WTC11 (cell line): ENCODE data around the gene RPL15.

ENCODE experiments used
- ATF3 ChIP-seq: sonication (generic); formaldehyde crosslinking; conservative IDR thresholded peaks from 2 replicates; pipeline ENCODE4 v1.8.1; 2022; ENCODE audit warnings: mild to moderate bottlenecking, missing genetic modification reagents
- CBFB ChIP-seq: sonication (generic); formaldehyde crosslinking; IDR thresholded peaks from 2 replicates; pipeline ENCODE4 v1.8.1; 2022; ENCODE audit warnings: mild to moderate bottlenecking, low read depth, missing genetic modification reagents
- CDX4 ChIP-seq: fragments of 250-450 bp; sonication (Bioruptor Pico); IDR thresholded peaks from 2 replicates; pipeline ENCODE4 v1.9.0; 2021; ENCODE audit warnings: moderate library complexity, mild to moderate bottlenecking, inconsistent platforms, borderline replicate concordance
- CTCF ChIP-seq: fragments of 200-600 bp; IDR thresholded peaks from 2 replicates; pipeline ENCODE4 v1.8.0; 2022; ENCODE audit warnings: antibody characterized with exemption
- JUN ChIP-seq: sonication (generic); formaldehyde crosslinking; IDR thresholded peaks from 2 replicates; pipeline ENCODE4 v1.8.0; 2023; ENCODE audit warnings: mild to moderate bottlenecking, missing genetic modification reagents
- KAT7 ChIP-seq: sonication (generic); formaldehyde crosslinking; IDR thresholded peaks from 2 replicates; pipeline ENCODE4 v1.8.1; 2023; ENCODE audit warnings: missing genetic modification reagents, mild to moderate bottlenecking, borderline replicate concordance
- SMAD3 ChIP-seq: sonication (generic); formaldehyde crosslinking; IDR thresholded peaks from 2 replicates; pipeline ENCODE4 v1.8.0; 2022; ENCODE audit warnings: missing genetic modification reagents, mild to moderate bottlenecking, borderline replicate concordance
- USF1 ChIP-seq: sonication (generic); formaldehyde crosslinking; IDR thresholded peaks from 2 replicates; pipeline ENCODE4 v1.8.0; 2022; ENCODE audit warnings: mild to moderate bottlenecking, missing genetic modification reagents
- USF2 ChIP-seq: sonication (generic); formaldehyde crosslinking; IDR thresholded peaks from 2 replicates; pipeline ENCODE4 v1.8.1; 2023; ENCODE audit warnings: mild to moderate bottlenecking, missing genetic modification reagents, moderate library complexity
- TF ChIP-seq, protein P1 (sequence below): sonication (generic); formaldehyde crosslinking; IDR thresholded peaks from 2 replicates; pipeline ENCODE4 v1.8.1; 2023; ENCODE audit warnings: mild to moderate bottlenecking, missing genetic modification reagents
- TF ChIP-seq, protein P2 (sequence below): sonication (generic); formaldehyde crosslinking; IDR thresholded peaks from 2 replicates; pipeline ENCODE4 v1.8.0; 2022; ENCODE audit warnings: mild to moderate bottlenecking, missing genetic modification reagents
- TF ChIP-seq, protein P3 (sequence below): sonication (generic); formaldehyde crosslinking; IDR thresholded peaks from 2 replicates; pipeline ENCODE4 v1.8.0; 2023; ENCODE audit warnings: mild to moderate bottlenecking, missing genetic modification reagents
- TF ChIP-seq, protein P4 (sequence below): sonication (generic); formaldehyde crosslinking; IDR thresholded peaks from 2 replicates; pipeline ENCODE4 v1.8.0; 2023; ENCODE audit warnings: missing genetic modification reagents, mild to moderate bottlenecking, borderline replicate concordance

DNA sequence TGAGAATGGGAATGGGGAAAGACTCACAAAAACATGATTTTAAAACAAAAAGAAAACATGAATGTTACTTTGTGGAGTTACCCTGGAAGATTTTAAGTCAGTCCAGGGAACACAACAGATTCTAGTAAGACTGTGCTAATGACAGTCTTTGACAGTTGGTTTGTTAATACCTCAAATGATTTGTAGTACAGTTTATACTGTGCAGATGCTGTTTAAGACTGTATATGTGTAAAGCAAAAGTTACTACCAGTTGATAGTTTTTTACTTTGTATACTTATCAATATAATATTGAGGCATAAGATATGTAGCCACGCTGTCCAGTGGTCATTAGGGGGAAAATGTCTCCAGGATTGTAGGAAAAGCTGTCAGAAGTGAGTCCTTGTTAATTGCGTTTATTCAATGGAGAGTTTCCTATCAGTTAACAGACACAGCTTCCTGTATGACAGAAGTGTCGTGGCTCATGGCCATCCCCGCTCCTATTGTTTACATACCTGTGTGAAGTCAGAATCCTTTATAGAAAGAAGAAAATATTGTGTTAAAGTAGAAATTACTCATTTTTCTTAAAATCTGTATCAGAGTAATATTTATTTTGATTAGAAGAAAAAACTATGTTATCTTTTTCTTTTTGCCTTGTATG is 36.1 kb upstream of the RPL15 start:
- TF ChIP-seq, protein P1, sequence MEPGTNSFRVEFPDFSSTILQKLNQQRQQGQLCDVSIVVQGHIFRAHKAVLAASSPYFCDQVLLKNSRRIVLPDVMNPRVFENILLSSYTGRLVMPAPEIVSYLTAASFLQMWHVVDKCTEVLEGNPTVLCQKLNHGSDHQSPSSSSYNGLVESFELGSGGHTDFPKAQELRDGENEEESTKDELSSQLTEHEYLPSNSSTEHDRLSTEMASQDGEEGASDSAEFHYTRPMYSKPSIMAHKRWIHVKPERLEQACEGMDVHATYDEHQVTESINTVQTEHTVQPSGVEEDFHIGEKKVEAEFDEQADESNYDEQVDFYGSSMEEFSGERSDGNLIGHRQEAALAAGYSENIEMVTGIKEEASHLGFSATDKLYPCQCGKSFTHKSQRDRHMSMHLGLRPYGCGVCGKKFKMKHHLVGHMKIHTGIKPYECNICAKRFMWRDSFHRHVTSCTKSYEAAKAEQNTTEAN (CRISPR knock-in tag), result no peak
- TF ChIP-seq USF1 (CRISPR knock-in tag) (no peak), CTCF (no peak), CBFB (CRISPR knock-in tag) (no peak), KAT7 (CRISPR knock-in tag) (no peak), ATF3 (CRISPR knock-in tag) (no peak), CDX4 (CRISPR knock-in tag) (no peak), SMAD3 (no peak), JUN (CRISPR knock-in tag) (no peak), USF2 (CRISPR knock-in tag) (no peak)
- TF ChIP-seq, protein P2, sequence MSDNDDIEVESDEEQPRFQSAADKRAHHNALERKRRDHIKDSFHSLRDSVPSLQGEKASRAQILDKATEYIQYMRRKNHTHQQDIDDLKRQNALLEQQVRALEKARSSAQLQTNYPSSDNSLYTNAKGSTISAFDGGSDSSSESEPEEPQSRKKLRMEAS (CRISPR knock-in tag), result no peak
- TF ChIP-seq, protein P3, sequence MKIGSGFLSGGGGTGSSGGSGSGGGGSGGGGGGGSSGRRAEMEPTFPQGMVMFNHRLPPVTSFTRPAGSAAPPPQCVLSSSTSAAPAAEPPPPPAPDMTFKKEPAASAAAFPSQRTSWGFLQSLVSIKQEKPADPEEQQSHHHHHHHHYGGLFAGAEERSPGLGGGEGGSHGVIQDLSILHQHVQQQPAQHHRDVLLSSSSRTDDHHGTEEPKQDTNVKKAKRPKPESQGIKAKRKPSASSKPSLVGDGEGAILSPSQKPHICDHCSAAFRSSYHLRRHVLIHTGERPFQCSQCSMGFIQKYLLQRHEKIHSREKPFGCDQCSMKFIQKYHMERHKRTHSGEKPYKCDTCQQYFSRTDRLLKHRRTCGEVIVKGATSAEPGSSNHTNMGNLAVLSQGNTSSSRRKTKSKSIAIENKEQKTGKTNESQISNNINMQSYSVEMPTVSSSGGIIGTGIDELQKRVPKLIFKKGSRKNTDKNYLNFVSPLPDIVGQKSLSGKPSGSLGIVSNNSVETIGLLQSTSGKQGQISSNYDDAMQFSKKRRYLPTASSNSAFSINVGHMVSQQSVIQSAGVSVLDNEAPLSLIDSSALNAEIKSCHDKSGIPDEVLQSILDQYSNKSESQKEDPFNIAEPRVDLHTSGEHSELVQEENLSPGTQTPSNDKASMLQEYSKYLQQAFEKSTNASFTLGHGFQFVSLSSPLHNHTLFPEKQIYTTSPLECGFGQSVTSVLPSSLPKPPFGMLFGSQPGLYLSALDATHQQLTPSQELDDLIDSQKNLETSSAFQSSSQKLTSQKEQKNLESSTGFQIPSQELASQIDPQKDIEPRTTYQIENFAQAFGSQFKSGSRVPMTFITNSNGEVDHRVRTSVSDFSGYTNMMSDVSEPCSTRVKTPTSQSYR (CRISPR knock-in tag), result no peak
- TF ChIP-seq, protein P4, sequence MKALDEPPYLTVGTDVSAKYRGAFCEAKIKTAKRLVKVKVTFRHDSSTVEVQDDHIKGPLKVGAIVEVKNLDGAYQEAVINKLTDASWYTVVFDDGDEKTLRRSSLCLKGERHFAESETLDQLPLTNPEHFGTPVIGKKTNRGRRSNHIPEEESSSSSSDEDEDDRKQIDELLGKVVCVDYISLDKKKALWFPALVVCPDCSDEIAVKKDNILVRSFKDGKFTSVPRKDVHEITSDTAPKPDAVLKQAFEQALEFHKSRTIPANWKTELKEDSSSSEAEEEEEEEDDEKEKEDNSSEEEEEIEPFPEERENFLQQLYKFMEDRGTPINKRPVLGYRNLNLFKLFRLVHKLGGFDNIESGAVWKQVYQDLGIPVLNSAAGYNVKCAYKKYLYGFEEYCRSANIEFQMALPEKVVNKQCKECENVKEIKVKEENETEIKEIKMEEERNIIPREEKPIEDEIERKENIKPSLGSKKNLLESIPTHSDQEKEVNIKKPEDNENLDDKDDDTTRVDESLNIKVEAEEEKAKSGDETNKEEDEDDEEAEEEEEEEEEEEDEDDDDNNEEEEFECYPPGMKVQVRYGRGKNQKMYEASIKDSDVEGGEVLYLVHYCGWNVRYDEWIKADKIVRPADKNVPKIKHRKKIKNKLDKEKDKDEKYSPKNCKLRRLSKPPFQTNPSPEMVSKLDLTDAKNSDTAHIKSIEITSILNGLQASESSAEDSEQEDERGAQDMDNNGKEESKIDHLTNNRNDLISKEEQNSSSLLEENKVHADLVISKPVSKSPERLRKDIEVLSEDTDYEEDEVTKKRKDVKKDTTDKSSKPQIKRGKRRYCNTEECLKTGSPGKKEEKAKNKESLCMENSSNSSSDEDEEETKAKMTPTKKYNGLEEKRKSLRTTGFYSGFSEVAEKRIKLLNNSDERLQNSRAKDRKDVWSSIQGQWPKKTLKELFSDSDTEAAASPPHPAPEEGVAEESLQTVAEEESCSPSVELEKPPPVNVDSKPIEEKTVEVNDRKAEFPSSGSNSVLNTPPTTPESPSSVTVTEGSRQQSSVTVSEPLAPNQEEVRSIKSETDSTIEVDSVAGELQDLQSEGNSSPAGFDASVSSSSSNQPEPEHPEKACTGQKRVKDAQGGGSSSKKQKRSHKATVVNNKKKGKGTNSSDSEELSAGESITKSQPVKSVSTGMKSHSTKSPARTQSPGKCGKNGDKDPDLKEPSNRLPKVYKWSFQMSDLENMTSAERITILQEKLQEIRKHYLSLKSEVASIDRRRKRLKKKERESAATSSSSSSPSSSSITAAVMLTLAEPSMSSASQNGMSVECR (CRISPR knock-in tag), result no peak
